ENCODE data around the gene DNMBP. TPM values are rescaled to one million over a fixed set of nuclear protein-coding genes. Genes with fewer than 3 reads are reported as not detected.

DNMBP gene
- total and polyA plus RNA-seq, 2 of the 8 experiments (the other 6 are each of a cell fraction or from before 2014, with no cell fraction given) = 19.1 to 26.4 TPM

- Histone ChIP-seq H3K9ac (replicated peaks in 1 of 4; ENCODE audit: extremely low read depth in 1 of 4, low read depth in 3 of 4, low read length in 3 of 4) (no peak overlapping the region), H2BK5ac (ENCODE audit: low read depth, low read length) (no peak overlapping the region), H3K27ac (ENCODE audit: low read depth, low read length) (no peak overlapping the region), H3K36me3 (ENCODE audit: control insufficient read depth in 2 of 4, insufficient read depth in 4 of 4, low read length in 3 of 4) (no peaks in the 10 kb centered on the region), H3K23me2 (ENCODE audit: low read depth, low read length) (no peaks in the 10 kb centered on the region), H3K79me1 (ENCODE audit: low read depth, low read length) (no peaks in the 10 kb centered on the region), H3K14ac (ENCODE audit: insufficient read length) (no peak overlapping the region), H4K20me1 (replicated peaks in 1 of 2; ENCODE audit: control insufficient read depth in 1 of 2, insufficient read depth in 2 of 2, low read length in 2 of 2) (no peaks in the 10 kb centered on the region), H3K79me2 (ENCODE audit: control insufficient read depth in 1 of 2, insufficient read depth in 2 of 2, low read length in 2 of 2) (no peaks in the 10 kb centered on the region), H3K4ac (replicated peaks; ENCODE audit: insufficient read length, low read depth, low read length) (no peak overlapping the region), H2BK20ac (ENCODE audit: low read length) (no peak overlapping the region), H3K27me3 (replicated peaks in 1 of 4; ENCODE audit: control insufficient read depth in 3 of 4, extremely low read depth in 1 of 4, insufficient read depth in 3 of 4, low read length in 3 of 4) (no peaks in the 10 kb centered on the region), H4K91ac (replicated peaks; ENCODE audit: insufficient read length, low read length) (no peak overlapping the region), H4K5ac (ENCODE audit: insufficient read length, low read depth, low read length) (no peak overlapping the region), H3K4me2 (ENCODE audit: insufficient read depth in 1 of 2, low read depth in 2 of 2, low read length in 2 of 2) (no peak overlapping the region), H3K9me3 (ENCODE audit: insufficient read depth in 2 of 2, low read depth in 1 of 2, low read length in 1 of 2) (peaks cover 5 to 10% of the 10 kb centered on the region in 2 experiments; a peak in 1 of 4 replicates), H2AFZ (ENCODE audit: low read length) (no peak overlapping the region), H2BK15ac (ENCODE audit: low read length) (no peak overlapping the region), H3K56ac (replicated peaks; ENCODE audit: insufficient read length, low read depth, low read length) (no peak overlapping the region), H2BK12ac (ENCODE audit: low read depth, low read length) (no peak overlapping the region), H4K8ac (ENCODE audit: extremely low read depth, insufficient read depth, low read length) (no peak overlapping the region), H3K18ac (ENCODE audit: extremely low read depth, low read length) (no peak overlapping the region), H2BK120ac (replicated peaks; ENCODE audit: low read depth, low read length) (no peak overlapping the region), H3K4me1 (replicated peaks in 1 of 4; ENCODE audit: control insufficient read depth in 3 of 4, insufficient read depth in 4 of 4, low read length in 3 of 4) (peaks cover 0 to 4% (median 0%) of the 10 kb centered on the region in 4 experiments; a peak in 1 of 7 replicates), H3K23ac (ENCODE audit: insufficient read length) (no peak overlapping the region), H2AK5ac (ENCODE audit: low read depth, low read length) (no peak overlapping the region), H3K4me3 (ENCODE audit: extremely low read depth in 1 of 4, insufficient read depth in 2 of 4, low read depth in 3 of 4, low read length in 4 of 4) (no peak overlapping the region)
- POLR2A ChIA-PET (ENCODE audit: partially characterized antibody) = interaction anchor here (0.6 kb wide), 1 partner anchor 699 kb away, joined by 3 read pairs; no protein-coding TSS in a partner anchor
- no peak for FAIRE-seq
- DNase-seq (ENCODE audit: low read depth in 1 of 2, low spot score in 2 of 2) = no peak
- no peak for TF ChIP-seq YY1 (IDR thresholded peaks at IDR 0.05; ENCODE audit: low read depth, low read length)
- no peak for TF ChIP-seq POLR2A (IDR thresholded peaks at IDR 0.05; ENCODE audit: control extremely low read depth in 1 of 2, low read depth in 2 of 2, low read length in 2 of 2)
- TF ChIP-seq POLR2AphosphoS5 (IDR thresholded peaks at IDR 0.05; ENCODE audit: low read depth, low read length) = no peak
- no peak for TF ChIP-seq ZNF274 (IDR thresholded peaks at IDR 0.05; ENCODE audit: borderline replicate concordance, extremely low read depth, low read length)
- no peak for TF ChIP-seq TAF1 (IDR thresholded peaks at IDR 0.05; ENCODE audit: low read depth, low read length)
- no peak for TF ChIP-seq ATF3 (IDR thresholded peaks at IDR 0.05; ENCODE audit: insufficient read depth, low read depth, low read length)
- CTCF ChIA-PET (ENCODE audit: partially characterized antibody) = interaction anchor here (1.0 to 1.7 kb wide), 4 partner anchors 9 to 102 kb away, joined by 3 to 6 read pairs (median 4); no protein-coding TSS in a partner anchor
- 94% methylated on average over 3 of the region's 3 CpGs; no CpG with 5 or more reads in 1 of the 2 experiments for WGBS, 2 experiments (ENCODE audit: extremely low coverage in 1 of 2, insufficient coverage in 1 of 2, insufficient read length in 1 of 2, insufficient replicate concordance in 2 of 2, low coverage in 1 of 2, low lambda C conversion rate in 2 of 2, missing lambda C conversion rate in 1 of 2)
Observed at GRCh38 chr10:99943908-99944307, 65.8 kb downstream of the DNMBP start.

Measured in H1 (cell line).